GM13976 (cell line): ENCODE measurements around the gene CLOCK.

ENCODE experiments used
- DNase-seq: peaks from one replicate; pipeline ENCODE4 v3.0.0; 2012; ENCODE audit warnings: low spot score
- in situ Hi-C: fragments of 300-500 bp; cut with MboI; formaldehyde crosslinking; loops from one replicate; pipeline ENCODE4 v1.12.0; 2022; ENCODE audit warnings: low sequenced_read_pairs, mixed read lengths, inconsistent platforms; ENCODE audit not compliant: unreplicated experiment
- TF ChIP-seq, protein P1 (sequence below): IDR thresholded peaks from 2 replicates; pipeline ENCODE4 v1.5.1; 2012; ENCODE audit warnings: borderline replicate concordance, mild to moderate bottlenecking; ENCODE audit not compliant: insufficient read depth; ENCODE audit errors: extremely low read depth, missing control alignments, control extremely low read depth

CLOCK gene

DNA sequence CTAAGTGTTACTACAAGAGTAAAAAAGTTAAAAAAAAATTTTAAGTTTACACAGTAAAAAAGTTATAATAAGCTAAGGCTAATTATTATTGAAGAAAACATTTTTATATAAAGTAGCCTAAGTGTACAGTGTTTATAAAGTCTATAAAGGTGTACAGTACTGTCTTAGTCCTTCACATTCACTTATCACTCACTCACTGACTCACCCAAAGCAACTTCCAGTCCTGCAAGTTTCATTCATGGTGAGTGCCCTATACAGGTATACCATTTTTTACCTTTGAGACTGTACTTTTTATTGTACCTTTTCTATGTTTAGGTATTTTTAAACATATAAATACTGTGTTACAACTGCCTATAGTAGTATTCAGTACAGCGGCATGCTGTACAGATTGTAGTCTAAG lies 76.7 kb downstream of the CLOCK start:
- in situ Hi-C loops: no loop called here
- DNase-seq: no peak
- TF ChIP-seq, protein P1, sequence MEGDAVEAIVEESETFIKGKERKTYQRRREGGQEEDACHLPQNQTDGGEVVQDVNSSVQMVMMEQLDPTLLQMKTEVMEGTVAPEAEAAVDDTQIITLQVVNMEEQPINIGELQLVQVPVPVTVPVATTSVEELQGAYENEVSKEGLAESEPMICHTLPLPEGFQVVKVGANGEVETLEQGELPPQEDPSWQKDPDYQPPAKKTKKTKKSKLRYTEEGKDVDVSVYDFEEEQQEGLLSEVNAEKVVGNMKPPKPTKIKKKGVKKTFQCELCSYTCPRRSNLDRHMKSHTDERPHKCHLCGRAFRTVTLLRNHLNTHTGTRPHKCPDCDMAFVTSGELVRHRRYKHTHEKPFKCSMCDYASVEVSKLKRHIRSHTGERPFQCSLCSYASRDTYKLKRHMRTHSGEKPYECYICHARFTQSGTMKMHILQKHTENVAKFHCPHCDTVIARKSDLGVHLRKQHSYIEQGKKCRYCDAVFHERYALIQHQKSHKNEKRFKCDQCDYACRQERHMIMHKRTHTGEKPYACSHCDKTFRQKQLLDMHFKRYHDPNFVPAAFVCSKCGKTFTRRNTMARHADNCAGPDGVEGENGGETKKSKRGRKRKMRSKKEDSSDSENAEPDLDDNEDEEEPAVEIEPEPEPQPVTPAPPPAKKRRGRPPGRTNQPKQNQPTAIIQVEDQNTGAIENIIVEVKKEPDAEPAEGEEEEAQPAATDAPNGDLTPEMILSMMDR: no peak

DNA sequence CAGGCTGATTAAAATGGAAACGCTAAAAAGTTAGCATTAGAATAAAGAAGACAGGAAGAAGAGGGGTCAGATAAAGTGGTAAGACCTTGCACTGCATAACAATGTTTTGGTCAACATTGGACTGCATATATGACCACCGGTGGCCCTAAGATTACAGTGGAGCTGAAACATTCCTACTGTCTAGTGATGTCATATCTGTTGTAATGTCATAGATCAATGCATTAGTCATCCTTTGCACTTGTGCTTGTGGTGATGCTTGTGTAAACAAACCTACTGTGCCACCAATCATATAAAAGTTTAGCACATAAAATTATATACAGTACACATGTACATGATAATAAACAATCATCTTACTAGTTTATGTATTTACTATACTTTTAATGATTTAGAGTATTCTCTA lies 78.0 kb downstream of the CLOCK start:
- no peak for DNase-seq
- in situ Hi-C loops: no loop called here
- TF ChIP-seq, protein P1: no peak

DNA sequence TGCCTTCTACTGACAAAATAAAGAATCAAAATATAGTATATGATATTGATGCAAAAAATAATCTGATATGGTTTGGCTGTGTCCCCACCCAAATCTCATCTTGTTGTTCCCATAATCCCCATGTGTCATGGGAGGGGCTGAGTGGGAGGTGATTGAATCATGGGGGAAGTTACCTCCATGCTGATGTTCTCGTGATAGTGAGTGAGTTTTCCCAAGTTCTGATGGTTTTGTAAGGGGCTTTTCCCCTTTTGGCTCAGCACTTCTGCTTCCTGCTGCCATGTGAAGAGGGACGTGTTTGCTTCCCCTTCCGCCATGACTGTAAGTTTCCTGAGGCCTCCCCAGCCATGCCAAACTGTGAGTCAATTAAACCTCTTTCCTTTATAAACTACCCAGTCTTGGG lies 80.7 kb downstream of the CLOCK start:
- in situ Hi-C loops: no loop called here
- TF ChIP-seq, protein P1: no peak
- DNase-seq: no peak

DNA sequence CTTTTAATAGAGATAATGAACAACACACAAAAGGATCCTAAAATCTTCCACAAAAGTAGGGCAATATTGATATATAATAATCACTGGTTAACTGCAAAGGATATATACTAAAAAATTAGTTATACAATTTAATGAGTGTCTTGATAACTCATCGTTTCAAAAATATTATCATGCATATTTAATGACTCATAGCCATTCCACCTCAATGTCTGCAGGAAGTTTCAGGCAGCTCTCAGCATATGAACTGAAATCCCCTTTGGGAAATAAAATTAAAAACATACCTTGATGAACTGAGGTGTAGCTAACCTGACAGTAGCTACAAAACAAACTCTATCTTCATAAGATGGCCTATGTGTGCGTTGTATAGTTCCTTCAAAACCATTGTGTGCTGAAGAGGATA lies 88.1 kb downstream of the CLOCK start:
- no peak for DNase-seq
- TF ChIP-seq, protein P1: no peak
- in situ Hi-C loops: no loop called here

DNA sequence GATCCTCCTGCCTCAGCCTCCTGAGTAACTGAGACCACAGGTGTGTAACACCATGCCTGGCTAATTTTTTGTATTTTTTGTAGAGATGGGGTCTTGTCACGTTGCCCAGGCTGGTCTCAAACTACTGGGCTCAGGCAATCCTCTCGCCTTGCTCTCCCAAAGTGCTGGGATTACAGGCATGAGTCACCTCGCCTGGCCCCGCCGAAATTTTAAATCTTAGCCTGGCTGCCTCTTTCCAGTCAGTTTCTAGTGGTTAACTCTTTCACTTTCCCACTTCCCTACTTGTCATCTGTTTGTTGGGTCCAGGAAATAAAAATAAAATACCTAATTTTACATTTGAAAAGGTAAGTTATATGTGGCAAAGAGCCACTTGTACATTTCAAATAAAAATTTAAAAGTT lies 88.5 kb downstream of the CLOCK start:
- TF ChIP-seq, protein P1: no peak
- in situ Hi-C loops: no loop called here
- DNase-seq: no peak

DNA sequence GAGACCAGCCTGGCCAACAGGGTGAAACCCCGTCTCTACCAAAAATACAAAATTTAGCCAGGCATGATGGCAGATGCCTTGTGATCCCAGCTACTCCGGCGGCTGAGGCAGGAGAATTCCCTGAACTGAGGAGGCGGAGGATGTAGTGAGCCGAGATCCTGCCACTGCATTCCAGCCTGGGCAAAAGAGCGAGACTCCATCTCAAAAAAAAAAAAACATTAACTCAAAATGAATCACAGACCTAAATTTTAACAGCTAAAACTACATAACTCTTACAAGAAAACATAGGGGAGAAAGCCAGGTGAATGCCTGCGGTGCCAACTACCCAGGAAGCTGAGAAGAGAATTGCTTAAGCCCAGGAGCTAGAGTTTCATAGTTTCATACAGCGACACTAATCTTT lies 96.1 kb downstream of the CLOCK start:
- in situ Hi-C loops: no loop called here
- no peak for DNase-seq
- TF ChIP-seq, protein P1: no peak

DNA sequence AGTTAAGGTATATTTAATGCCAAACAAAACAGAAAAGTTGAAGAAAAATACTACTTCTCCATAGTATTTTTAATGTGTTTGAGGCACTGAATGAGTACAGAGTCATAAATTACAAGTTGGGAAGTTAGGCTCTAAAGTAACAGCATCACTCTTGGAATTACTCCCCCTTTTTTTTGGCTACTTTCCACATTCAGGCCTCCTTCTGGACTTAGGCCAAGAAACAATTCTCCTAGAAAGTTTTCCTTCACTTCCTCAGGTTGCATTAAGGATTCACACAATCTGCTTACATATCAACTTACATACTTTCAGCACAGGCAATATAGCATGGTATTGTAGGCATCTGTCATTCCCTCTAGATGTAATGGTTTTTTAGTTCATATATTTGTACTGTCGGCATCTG lies 98.9 kb downstream of the CLOCK start:
- in situ Hi-C loops: no loop called here
- TF ChIP-seq, protein P1: no peak
- no peak for DNase-seq
